ENCODE data around the gene SMPD3.

DNA sequence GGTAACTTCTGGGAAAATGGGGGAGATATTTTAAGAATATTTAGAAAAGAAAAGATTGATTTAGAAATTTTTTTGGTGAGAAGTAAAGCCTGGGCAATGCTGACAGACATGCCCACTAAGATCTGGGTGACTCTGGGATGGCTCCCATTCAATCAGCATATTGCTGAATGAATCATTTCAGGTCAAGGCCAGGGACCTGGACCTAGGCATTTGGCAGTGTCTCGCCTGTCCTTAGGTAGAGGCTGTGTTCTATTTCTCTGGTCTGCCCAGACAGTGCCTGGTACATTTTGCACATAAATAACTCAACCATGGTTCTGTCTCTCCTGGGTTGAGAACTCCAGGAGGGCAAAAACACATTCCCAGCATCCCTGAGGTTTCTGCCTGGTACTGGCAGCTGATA, 39.9 kb downstream of the SMPD3 start:
- TF ChIP-seq POLR2AphosphoS5 (IDR thresholded peaks at IDR 0.05) (no peak), POLR2A (IDR thresholded peaks at IDR 0.05) (no peak)
- TF ChIP-seq, protein P1, sequence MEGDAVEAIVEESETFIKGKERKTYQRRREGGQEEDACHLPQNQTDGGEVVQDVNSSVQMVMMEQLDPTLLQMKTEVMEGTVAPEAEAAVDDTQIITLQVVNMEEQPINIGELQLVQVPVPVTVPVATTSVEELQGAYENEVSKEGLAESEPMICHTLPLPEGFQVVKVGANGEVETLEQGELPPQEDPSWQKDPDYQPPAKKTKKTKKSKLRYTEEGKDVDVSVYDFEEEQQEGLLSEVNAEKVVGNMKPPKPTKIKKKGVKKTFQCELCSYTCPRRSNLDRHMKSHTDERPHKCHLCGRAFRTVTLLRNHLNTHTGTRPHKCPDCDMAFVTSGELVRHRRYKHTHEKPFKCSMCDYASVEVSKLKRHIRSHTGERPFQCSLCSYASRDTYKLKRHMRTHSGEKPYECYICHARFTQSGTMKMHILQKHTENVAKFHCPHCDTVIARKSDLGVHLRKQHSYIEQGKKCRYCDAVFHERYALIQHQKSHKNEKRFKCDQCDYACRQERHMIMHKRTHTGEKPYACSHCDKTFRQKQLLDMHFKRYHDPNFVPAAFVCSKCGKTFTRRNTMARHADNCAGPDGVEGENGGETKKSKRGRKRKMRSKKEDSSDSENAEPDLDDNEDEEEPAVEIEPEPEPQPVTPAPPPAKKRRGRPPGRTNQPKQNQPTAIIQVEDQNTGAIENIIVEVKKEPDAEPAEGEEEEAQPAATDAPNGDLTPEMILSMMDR (IDR thresholded peaks at IDR 0.05): no peak
